Gastroesophageal sphincter (tissue), 4 donors: ENCODE results near the gene TTLL6. TPM values are rescaled to one million over a fixed set of nuclear protein-coding genes. Genes with fewer than 3 reads are reported as not detected.

ENCODE experiments used
- ATAC-seq: fragments of 150-250 bp; one replicate; pipeline ENCODE4 v1.9.1; 2016; ENCODE audit warnings: mild to moderate bottlenecking, moderate library complexity
- H3K27ac ChIP-seq, 4 donors: fragments of 200-600 bp; sonication (generic) in 3 of 4; 1 replicate in 3 of 4; 2 replicates in 1 of 4; pipeline ENCODE4 v1.5.1; 2016 to 2019
- H3K27me3 ChIP-seq: fragments of 200-600 bp; sonication (generic); one replicate; pipeline ENCODE4 v1.5.1; 2019
- H3K36me3 ChIP-seq, 2 donors: fragments of 200-600 bp; sonication (generic); one replicate each; pipeline ENCODE4 v1.5.1; 2019; ENCODE audit warnings: control low read depth in 1 of 2
- H3K4me1 ChIP-seq, 3 donors: fragments of 200-600 bp; sonication (generic); 1 replicate in 2 of 3; 2 replicates in 1 of 3; pipeline ENCODE4 v1.5.1; 2016 to 2019; ENCODE audit warnings: control low read depth in 2 of 3
- H3K4me3 ChIP-seq, 2 donors: fragments of 200-600 bp; sonication (generic); one replicate each; pipeline ENCODE4 v1.5.1; 2019; ENCODE audit warnings: mild to moderate bottlenecking in 1 of 2, moderate library complexity in 1 of 2
- H3K9me3 ChIP-seq, 3 donors: fragments of 200-600 bp; sonication (generic); one replicate each; pipeline ENCODE4 v1.5.1; 2017 to 2019; ENCODE audit warnings: control low read depth in 2 of 3
- CTCF ChIP-seq, 4 experiments: fragments of 200-600 bp in 2 of 4; fragments of 450-650 bp in 2 of 4; sonication (generic) in 1 of 4; IDR thresholded peaks; one replicate each; pipeline ENCODE4 v1.5.1; 2017 to 2019; ENCODE audit warnings: antibody characterized with exemption in 4 of 4, mild to moderate bottlenecking in 2 of 4, moderate library complexity in 2 of 4
- EP300 ChIP-seq: sonication (generic); formaldehyde crosslinking; IDR thresholded peaks from one replicate; pipeline ENCODE4 v1.6.1; 2017; ENCODE audit warnings: antibody characterized with exemption, mild to moderate bottlenecking
- POLR2A ChIP-seq, 2 donors: fragments of 450-650 bp; IDR thresholded peaks; one replicate each; pipeline ENCODE4 v1.6.1; 2017; ENCODE audit warnings: antibody characterized with exemption in 2 of 2, mild to moderate bottlenecking in 2 of 2, moderate library complexity in 1 of 2
- POLR2AphosphoS5 ChIP-seq: sonication (generic); formaldehyde crosslinking; IDR thresholded peaks from one replicate; pipeline ENCODE4 v1.6.1; 2017; ENCODE audit warnings: antibody characterized with exemption
- WGBS, 2 donors: methylation state at CpG; one replicate each; pipeline ENCODE4 v1.1.5; 2018; ENCODE audit warnings: low coverage in 1 of 2; 5-methylcytosine and 5-hydroxymethylcytosine counted together
- total RNA-seq, 4 donors: library from RNA; depleted of rRNA; stranded (reverse); fragments of >200 nt; gene quantifications; one replicate each; pipeline ENCODE4 v1.1.0, GENCODE V29; 2016

Gene TTLL6
- total RNA-seq, 4 donors from 2014 or later: not detected

GRCh38 chr17:48726916-48727286, 90.1 kb downstream of the TTLL6 start:
- no peak for TF ChIP-seq POLR2AphosphoS5
- TF ChIP-seq EP300: no peak
- TF ChIP-seq CTCF (IDR thresholded peaks at IDR 0.05): no peak
- TF ChIP-seq POLR2A (IDR thresholded peaks at IDR 0.05): no peak
- ATAC-seq: no peak
- no peak overlapping the region for H3K27ac ChIP-seq
- 10 to 16% methylated on average over 3 to 4 of the region's 20 CpGs for WGBS, 2 donors
- H3K27me3 ChIP-seq: peaks cover 100% of the 10 kb centered on the region
- H3K4me1 ChIP-seq: peaks cover 0 to 47% (median 26%) of the 10 kb centered on the region in 3 donors
- H3K4me3 ChIP-seq: no peak overlapping the region
- H3K9me3 ChIP-seq: no peaks in the 10 kb centered on the region
- no peaks in the 10 kb centered on the region for H3K36me3 ChIP-seq

GRCh38 chr17:48726114-48726915, 90.7 kb downstream of the TTLL6 start:
- H3K4me1 ChIP-seq: peaks cover 0 to 47% (median 26%) of the 10 kb centered on the region in 3 donors
- TF ChIP-seq EP300 (no peak), CTCF (IDR thresholded peaks at IDR 0.05) (no peak), POLR2AphosphoS5 (no peak), POLR2A (IDR thresholded peaks at IDR 0.05) (no peak)
- no peak overlapping the region for H3K4me3 ChIP-seq
- no peak overlapping the region for H3K27ac ChIP-seq
- WGBS, 2 donors: 20 to 27% methylated on average over 2 to 6 of the region's 20 CpGs
- peaks cover 100% of the 10 kb centered on the region for H3K27me3 ChIP-seq
- ATAC-seq: no peak
- H3K36me3 ChIP-seq: no peaks in the 10 kb centered on the region
- no peaks in the 10 kb centered on the region for H3K9me3 ChIP-seq

- WGBS, 2 donors: 0 to 10% methylated on average over 2 to 6 of the region's 38 CpGs
- Histone ChIP-seq H3K27me3 (peaks cover 100% of the 10 kb centered on the region), H3K27ac (no peak overlapping the region), H3K36me3 (no peaks in the 10 kb centered on the region), H3K4me1 (peaks cover 0 to 47% (median 26%) of the 10 kb centered on the region in 3 donors), H3K4me3 (no peak overlapping the region), H3K9me3 (no peaks in the 10 kb centered on the region)
- TF ChIP-seq POLR2AphosphoS5 (no peak), POLR2A (IDR thresholded peaks at IDR 0.05) (no peak), CTCF (IDR thresholded peaks at IDR 0.05) (no peak)
- ATAC-seq: no peak
Observed at GRCh38 chr17:48725288-48726064, 91.6 kb downstream of the TTLL6 start.

- WGBS, 2 donors: 0 to 5% methylated on average over 2 to 7 of the region's 16 CpGs
- H3K4me3 ChIP-seq: no peak overlapping the region
- ATAC-seq: no peak
- no peak overlapping the region for H3K27ac ChIP-seq
- no peaks in the 10 kb centered on the region for H3K36me3 ChIP-seq
- H3K4me1 ChIP-seq: peaks cover 0 to 48% (median 26%) of the 10 kb centered on the region in 3 donors
- no peaks in the 10 kb centered on the region for H3K9me3 ChIP-seq
- TF ChIP-seq CTCF (IDR thresholded peaks at IDR 0.05): no peak
- no peak for TF ChIP-seq EP300
- no peak for TF ChIP-seq POLR2AphosphoS5
- no peak for TF ChIP-seq POLR2A (IDR thresholded peaks at IDR 0.05)
- peaks cover 100% of the 10 kb centered on the region for H3K27me3 ChIP-seq
Observed at GRCh38 chr17:48725004-48725287, 92.1 kb downstream of the TTLL6 start.
